GM23248 (cell line): Measurements from ENCODE around the gene PCDHB3.

Experiments used
- EZH2 ChIP-seq: fragments of 200-600 bp; sonication (generic); IDR thresholded peaks from 2 replicates; pipeline ENCODE4 v1.6.1; 2018; ENCODE audit warnings: antibody characterized with exemption, mild to moderate bottlenecking; ENCODE audit not compliant: insufficient read depth, poor library complexity, severe bottlenecking
- EZH2phosphoT487 ChIP-seq: fragments of 200-600 bp; sonication (generic); IDR thresholded peaks from 2 replicates; pipeline ENCODE4 v1.6.1; 2018; ENCODE audit warnings: antibody characterized with exemption, moderate library complexity, mild to moderate bottlenecking, low read depth; ENCODE audit not compliant: insufficient read depth

- no peak for TF ChIP-seq EZH2
- TF ChIP-seq EZH2phosphoT487, result no peak
Measured at GRCh38 chr5:141121563-141121962, 21.3 kb downstream of the PCDHB3 start, which contains the start of gene PCDHB4.
